H1 (cell line): Measurements from ENCODE around the gene CTNNA3. TPM values are rescaled to one million over a fixed set of nuclear protein-coding genes. Genes with fewer than 3 reads are reported as not detected.

ENCODE experiments used
- CTCF ChIA-PET: fragments of 300-600 bp; sonication (Branson Sonifier 250); formaldehyde crosslinking; loops from one replicate; lab custom pipeline; 2021; ENCODE audit not compliant: partially characterized antibody; lab: Charles Lee
- POLR2A ChIA-PET: fragments of 300-600 bp; sonication (Branson Sonifier 250); formaldehyde crosslinking; loops from one replicate; lab custom pipeline; 2021; ENCODE audit warnings: inconsistent platforms; ENCODE audit not compliant: partially characterized antibody; lab: Charles Lee
- DNase-seq, 2 experiments: peaks; one replicate each; pipeline versions ENCODE4 v3.0.0 to v3.0.0-alpha.2; 2010 to 2022; ENCODE audit warnings: low spot score in 2 of 2, low read depth in 1 of 2, mixed read lengths in 1 of 2
- FAIRE-seq: peaks from 2 replicates; lab custom pipeline; 2011; peaks lifted over from hg19 to GRCh38; lab: Jason Lieb, UNC
- H2AFZ ChIP-seq: 2 replicates; pipeline ENCODE4 v1.8.1; 2012; ENCODE audit warnings: low read length, inconsistent platforms
- H2AK5ac ChIP-seq: 2 replicates; pipeline ENCODE4 v1.6.1; 2013; ENCODE audit warnings: low read depth, low read length
- H2BK120ac ChIP-seq: replicated peaks from 2 replicates; pipeline ENCODE3; 2013; ENCODE audit warnings: low read depth, low read length, inconsistent platforms
- H2BK12ac ChIP-seq: 2 replicates; pipeline ENCODE4 v1.6.1; 2013; ENCODE audit warnings: low read depth, low read length
- H2BK15ac ChIP-seq: 2 replicates; pipeline ENCODE4 v1.6.1; 2013; ENCODE audit warnings: low read length
- H2BK20ac ChIP-seq: 2 replicates; pipeline ENCODE4 v1.6.1; 2013; ENCODE audit warnings: low read length
- H2BK5ac ChIP-seq: 2 replicates; pipeline ENCODE4 v1.6.1; 2013; ENCODE audit warnings: low read depth, low read length
- H3K14ac ChIP-seq: 2 replicates; pipeline ENCODE4 v1.6.1; 2013; ENCODE audit warnings: inconsistent platforms; ENCODE audit not compliant: insufficient read length
- H3K18ac ChIP-seq: 2 replicates; pipeline ENCODE4 v1.6.1; 2013; ENCODE audit warnings: low read length; ENCODE audit errors: extremely low read depth
- H3K23ac ChIP-seq: 2 replicates; pipeline ENCODE4 v1.6.1; 2013; ENCODE audit warnings: inconsistent platforms; ENCODE audit not compliant: insufficient read length
- H3K23me2 ChIP-seq: 2 replicates; pipeline ENCODE4 v1.6.1; 2013; ENCODE audit warnings: low read depth, low read length
- H3K27ac ChIP-seq: 2 replicates; pipeline ENCODE4 v1.6.1; 2011; ENCODE audit warnings: low read depth, low read length, inconsistent platforms
- H3K27me3 ChIP-seq, 4 experiments: replicated peaks in 1 of 4; 1 replicate in 1 of 4; 2 replicates in 3 of 4; pipeline versions ENCODE4 v1.6.1 to v1.8.1; 2011 to 2013; ENCODE audit warnings: low read length in 3 of 4, mild to moderate bottlenecking in 3 of 4, inconsistent platforms in 2 of 4, mixed read lengths in 2 of 4, moderate library complexity in 1 of 4; ENCODE audit not compliant: control insufficient read depth in 3 of 4, insufficient read depth in 3 of 4; ENCODE audit errors: extremely low read depth in 1 of 4
- H3K36me3 ChIP-seq, 4 experiments: 2 replicates each; pipeline versions ENCODE4 v1.6.1 to v1.8.1; 2011 to 2013; ENCODE audit warnings: mild to moderate bottlenecking in 4 of 4, low read length in 3 of 4, moderate library complexity in 2 of 4, control low read depth in 1 of 4, inconsistent platforms in 1 of 4; ENCODE audit not compliant: insufficient read depth in 4 of 4, control insufficient read depth in 2 of 4
- H3K4ac ChIP-seq: replicated peaks from 2 replicates; pipeline ENCODE3; 2013; ENCODE audit warnings: low read length, low read depth, mixed read lengths, inconsistent platforms; ENCODE audit not compliant: insufficient read length
- H3K4me1 ChIP-seq, 4 experiments: replicated peaks in 1 of 4; 1 replicate in 1 of 4; 2 replicates in 3 of 4; pipeline versions ENCODE4 v1.6.1 to v1.8.1; 2011 to 2013; ENCODE audit warnings: low read length in 3 of 4, inconsistent platforms in 2 of 4, mixed read lengths in 1 of 4; ENCODE audit not compliant: insufficient read depth in 4 of 4, control insufficient read depth in 3 of 4
- H3K4me2 ChIP-seq, 2 experiments: 2 replicates each; pipeline versions ENCODE4 v1.6.1 to v1.8.1; 2011 to 2013; ENCODE audit warnings: low read depth in 2 of 2, low read length in 2 of 2, control low read depth in 1 of 2, inconsistent platforms in 1 of 2, mild to moderate bottlenecking in 1 of 2; ENCODE audit not compliant: insufficient read depth in 1 of 2
- H3K4me3 ChIP-seq, 4 experiments: fragments of 200-600, 300-600 bp in 1 of 4; sonication (generic), shearing (Covaris generic), sonication (Bioruptor Twin) in 1 of 4; 2 replicates each; pipeline versions ENCODE4 v1.5.1 to v1.8.1; 2011 to 2016; ENCODE audit warnings: low read length in 4 of 4, low read depth in 3 of 4, control low read depth in 2 of 4, inconsistent platforms in 2 of 4, mild to moderate bottlenecking in 2 of 4, mixed read lengths in 1 of 4, moderate library complexity in 1 of 4; ENCODE audit not compliant: insufficient read depth in 2 of 4; ENCODE audit errors: extremely low read depth in 1 of 4
- H3K56ac ChIP-seq: replicated peaks from 2 replicates; pipeline ENCODE3; 2013; ENCODE audit warnings: low read depth, mild to moderate bottlenecking, mixed read lengths, low read length, inconsistent platforms; ENCODE audit not compliant: insufficient read length
- H3K79me1 ChIP-seq: 2 replicates; pipeline ENCODE4 v1.6.1; 2013; ENCODE audit warnings: low read depth, low read length, control low read depth
- H3K79me2 ChIP-seq, 2 experiments: 2 replicates each; pipeline versions ENCODE4 v1.6.1 to v1.8.1; 2012 to 2013; ENCODE audit warnings: low read length in 2 of 2, mild to moderate bottlenecking in 2 of 2, inconsistent platforms in 1 of 2; ENCODE audit not compliant: insufficient read depth in 2 of 2, control insufficient read depth in 1 of 2
- H3K9ac ChIP-seq, 4 experiments: replicated peaks in 1 of 4; 1 replicate in 1 of 4; 2 replicates in 3 of 4; pipeline versions ENCODE4 v1.6.1 to v1.8.1; 2011 to 2013; ENCODE audit warnings: low read depth in 3 of 4, low read length in 3 of 4, control low read depth in 2 of 4, mild to moderate bottlenecking in 2 of 4, moderate library complexity in 2 of 4, inconsistent platforms in 1 of 4; ENCODE audit errors: extremely low read depth in 1 of 4
- H3K9me3 ChIP-seq, 2 experiments: 2 replicates each; pipeline versions ENCODE4 v1.6.1 to v1.8.1; 2012 to 2013; ENCODE audit warnings: mild to moderate bottlenecking in 2 of 2, moderate library complexity in 2 of 2, control low read depth in 1 of 2, inconsistent platforms in 1 of 2, low read depth in 1 of 2, low read length in 1 of 2, mixed read lengths in 1 of 2; ENCODE audit not compliant: insufficient read depth in 2 of 2
- H4K20me1 ChIP-seq, 2 experiments: replicated peaks in 1 of 2; 2 replicates each; pipeline versions ENCODE3 to v1.8.1; 2011 to 2013; ENCODE audit warnings: inconsistent platforms in 2 of 2, low read length in 2 of 2, mild to moderate bottlenecking in 1 of 2; ENCODE audit not compliant: insufficient read depth in 2 of 2, control insufficient read depth in 1 of 2
- H4K5ac ChIP-seq: 2 replicates; pipeline ENCODE4 v1.6.1; 2013; ENCODE audit warnings: low read length, low read depth, mixed read lengths, inconsistent platforms; ENCODE audit not compliant: insufficient read length
- H4K8ac ChIP-seq: 2 replicates; pipeline ENCODE4 v1.8.0; 2013; ENCODE audit warnings: mild to moderate bottlenecking, moderate library complexity, low read length, inconsistent platforms; ENCODE audit not compliant: insufficient read depth; ENCODE audit errors: extremely low read depth
- H4K91ac ChIP-seq: replicated peaks from 2 replicates; pipeline ENCODE3; 2013; ENCODE audit warnings: low read length, mixed read lengths, inconsistent platforms; ENCODE audit not compliant: insufficient read length
- RBBP5 ChIP-seq: IDR thresholded peaks from 2 replicates; pipeline ENCODE4 v1.7.1; 2012; ENCODE audit warnings: low read depth, mild to moderate bottlenecking, inconsistent platforms, low read length, moderate library complexity, borderline replicate concordance
- polyA plus RNA-seq, 7 experiments: library from polyadenylated mRNA; depleted of rRNA in 3 of 7; stranded (reverse) in 5 of 7; unstranded in 2 of 7; fragments of >200 nt in 5 of 7; fragments of 200-250 nt in 2 of 7; gene quantifications; 1 replicate in 5 of 7; 2 replicates in 1 of 7; 4 replicates in 1 of 7; pipeline versions ENCODE4 v1.2.1 to v1.2.3, GENCODE V29; 2011 to 2013; ENCODE audit warnings: missing spikeins in 2 of 7, mixed read lengths in 2 of 7
- total RNA-seq: library from RNA; stranded (reverse); fragmentation: NEBNext Ultra II Directional; extraction: Animal tissue kit (Norgen Biotek cat#: 25700); gene quantifications from 2 replicates; pipeline ENCODE4 v1.2.1, GENCODE V29; 2021

Gene CTNNA3
- total and polyA plus RNA-seq, 2 of the 8 experiments (the other 6 are each of a cell fraction or from before 2014, with no cell fraction given), result 1.3 to 1.5 TPM

- POLR2A ChIA-PET, result no interaction called here
- H4K91ac ChIP-seq, result no peak overlapping the region
Measured at GRCh38 chr10:66398669-66399068, 1297.3 kb downstream of the CTNNA3 start.

More at GRCh38 chr10:66398669-66399068, 1297.3 kb downstream of the CTNNA3 start:
- TF ChIP-seq RBBP5, result no peak
- no peaks in the 10 kb centered on the region; the same call in 1 of the 2 replicates for H3K23me2 ChIP-seq
- DNase-seq, result no peak
- H2BK120ac ChIP-seq, result no peak overlapping the region
- no peak overlapping the region for H4K8ac ChIP-seq
- H3K27ac ChIP-seq, result no peak overlapping the region
- H3K4me1 ChIP-seq, result peaks cover 0 to 6% (median 0%) of the 10 kb centered on the region in 4 experiments; a peak in 2 of 7 replicates
- H3K4ac ChIP-seq, result no peak overlapping the region
- no peak overlapping the region for H3K14ac ChIP-seq
- no peak overlapping the region for H3K18ac ChIP-seq
- no peaks in the 10 kb centered on the region for H3K9me3 ChIP-seq
- no peak overlapping the region for H4K5ac ChIP-seq
- H2AFZ ChIP-seq, result no peak overlapping the region
- no peaks in the 10 kb centered on the region for H3K27me3 ChIP-seq
- H3K4me3 ChIP-seq, result no peak overlapping the region
- H4K20me1 ChIP-seq, result no peaks in the 10 kb centered on the region
- H3K79me2 ChIP-seq, result no peaks in the 10 kb centered on the region
- no peaks in the 10 kb centered on the region for H3K36me3 ChIP-seq
- H2BK12ac ChIP-seq, result no peak overlapping the region
- no peak for FAIRE-seq
- no peak overlapping the region for H2AK5ac ChIP-seq
- no peak overlapping the region for H3K9ac ChIP-seq
- H3K56ac ChIP-seq, result no peak overlapping the region
- H2BK20ac ChIP-seq, result no peak overlapping the region
- CTCF ChIA-PET, result no interaction called here
- H2BK15ac ChIP-seq, result no peak overlapping the region
- H3K23ac ChIP-seq, result no peak overlapping the region
- no peak overlapping the region for H3K4me2 ChIP-seq
- no peak overlapping the region for H2BK5ac ChIP-seq
- H3K79me1 ChIP-seq, result no peaks in the 10 kb centered on the region
